ENCODE data around the gene OSBP2.

The OSBP2 gene

DNA sequence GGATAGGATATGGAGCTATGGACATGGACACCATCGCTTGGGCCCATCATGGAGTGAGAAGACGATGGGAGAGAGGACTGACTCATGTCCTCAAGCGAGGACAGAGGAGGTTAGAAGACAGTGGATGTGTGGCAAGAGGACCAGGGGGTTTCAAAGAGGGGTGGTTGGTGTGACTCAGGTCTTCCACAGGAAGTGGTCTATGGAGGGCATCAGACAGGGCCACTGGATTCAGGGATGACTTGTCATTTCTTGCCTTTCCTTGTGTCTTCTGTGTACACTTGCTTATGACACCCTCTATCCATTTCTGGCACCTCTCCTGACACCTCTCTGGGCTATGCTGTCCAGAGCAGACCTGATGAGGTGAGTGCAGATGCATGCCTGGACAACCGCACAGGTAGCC lies 115.4 kb downstream of the OSBP2 start:
- DNase-seq (ENCODE audit: low read depth): no peak

DNA sequence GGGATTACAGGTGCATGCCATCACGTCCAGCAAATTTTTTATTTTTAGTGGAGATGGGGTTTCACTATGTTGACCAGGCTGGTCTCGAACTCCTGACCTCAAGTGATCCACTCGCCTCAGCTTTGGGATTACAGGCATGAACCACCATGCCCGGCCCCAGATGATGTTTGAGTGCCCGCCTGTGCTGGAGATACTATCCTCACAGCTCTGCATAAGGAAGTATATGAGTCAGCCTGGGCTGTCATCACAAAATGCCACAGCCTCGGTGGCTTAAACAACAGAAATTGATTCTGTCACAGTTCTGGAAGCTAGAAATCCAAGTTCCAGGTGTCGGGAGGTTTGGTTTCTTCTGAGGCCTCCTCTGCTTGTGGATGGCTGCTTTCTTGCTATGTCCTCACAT lies 119.3 kb downstream of the OSBP2 start:
- DNase-seq (ENCODE audit: low read depth): no peak

DNA sequence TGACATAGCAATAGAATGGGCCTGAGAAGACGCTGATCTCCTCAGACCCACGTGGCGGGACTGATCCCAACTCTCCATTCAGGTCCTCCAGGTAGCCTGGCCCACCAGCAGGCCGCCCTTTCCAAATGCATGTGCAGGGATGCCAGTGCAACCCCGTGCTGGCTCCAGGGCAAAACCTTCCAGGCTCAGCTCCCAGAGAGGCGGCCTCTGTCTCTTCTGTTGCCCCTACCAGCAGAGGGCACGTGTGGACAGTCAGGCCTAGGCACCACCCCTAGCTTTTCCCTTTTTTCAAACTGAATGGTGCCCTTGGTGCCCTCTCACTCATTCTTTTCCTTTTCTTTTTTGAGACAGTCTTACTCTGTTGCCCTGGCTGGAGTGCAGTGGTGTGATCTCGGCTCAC lies 121.7 kb downstream of the OSBP2 start:
- DNase-seq (ENCODE audit: low read depth): no peak

DNA sequence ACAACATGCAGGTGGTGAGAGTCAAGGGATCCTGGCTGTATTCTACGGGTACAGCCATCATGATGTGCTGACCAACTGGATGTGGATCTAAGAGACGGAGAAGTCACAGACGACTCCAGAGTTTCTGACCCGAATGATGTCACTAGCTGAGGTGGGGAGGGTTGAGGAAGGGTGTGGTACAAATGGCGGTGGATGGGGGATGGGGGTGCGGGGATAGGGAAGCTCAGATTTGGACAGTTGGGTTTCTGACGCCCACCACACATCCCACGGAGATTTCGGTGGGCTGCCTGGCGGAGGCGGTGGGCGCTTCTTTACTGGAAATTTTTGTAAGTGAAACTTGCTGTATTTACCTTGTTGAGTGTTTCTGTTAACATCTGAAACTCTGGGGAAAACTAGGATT lies 126.7 kb downstream of the OSBP2 start:
- DNase-seq (ENCODE audit: low read depth): no peak

DNA sequence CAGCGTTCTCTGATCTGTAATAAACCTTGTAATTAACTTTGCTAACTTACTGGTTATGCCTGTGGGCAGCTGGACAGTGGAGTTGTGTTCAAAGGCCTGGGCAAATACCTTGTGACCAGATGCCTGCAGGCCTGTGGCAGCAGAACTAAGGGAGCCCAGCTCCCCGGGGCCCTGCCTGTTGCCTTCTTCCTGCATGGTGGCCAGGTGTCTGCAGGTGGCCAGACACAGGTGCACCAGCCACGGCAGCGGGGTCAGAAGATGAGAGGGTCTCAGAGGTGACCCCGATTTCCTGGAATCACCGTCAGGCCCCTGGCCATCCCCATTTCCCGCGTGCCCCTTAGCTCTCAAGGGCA lies 127.2 kb downstream of the OSBP2 start:
- no peak for DNase-seq (ENCODE audit: low read depth)

DNA sequence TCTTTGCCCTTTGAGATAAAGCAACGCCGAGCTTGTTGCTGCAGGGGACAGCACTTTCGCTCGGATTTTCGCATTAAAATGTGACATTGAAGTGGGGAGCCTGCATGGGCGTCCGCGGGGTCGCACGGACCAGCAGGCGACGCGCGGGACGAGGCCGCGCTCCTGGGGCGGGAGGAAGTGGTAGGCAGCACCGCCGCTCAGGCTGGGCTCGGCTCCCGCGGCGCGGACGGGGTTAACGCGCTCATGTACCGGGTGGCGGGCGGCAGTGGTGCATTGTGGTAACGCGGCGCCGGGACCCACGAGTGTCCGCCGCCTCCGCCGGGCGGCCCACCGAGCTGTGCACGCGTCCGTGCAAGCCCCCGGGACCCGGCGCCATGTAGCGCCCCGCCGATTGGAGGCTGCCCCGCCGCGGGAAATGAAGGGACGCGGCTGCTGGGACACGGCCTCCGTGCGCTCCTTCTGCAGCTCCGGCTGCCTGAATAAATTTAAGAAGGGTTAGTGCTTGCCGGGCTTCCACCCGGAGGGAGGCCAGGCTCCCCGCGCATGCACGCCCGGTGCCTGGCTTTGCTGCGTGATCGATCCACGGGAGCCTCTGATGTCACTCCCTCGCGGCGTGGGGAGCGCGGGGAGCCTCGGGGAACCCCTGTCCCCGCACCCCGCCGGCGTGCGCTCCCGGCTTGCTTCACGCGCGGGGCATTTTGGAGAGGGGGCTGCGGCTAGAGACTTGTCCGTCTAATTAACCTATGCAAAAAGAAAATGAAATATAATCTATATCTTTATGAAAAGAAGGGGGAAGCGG lies 127.7 kb downstream of the OSBP2 start:
- DNase-seq (ENCODE audit: low read depth): no peak

DNA sequence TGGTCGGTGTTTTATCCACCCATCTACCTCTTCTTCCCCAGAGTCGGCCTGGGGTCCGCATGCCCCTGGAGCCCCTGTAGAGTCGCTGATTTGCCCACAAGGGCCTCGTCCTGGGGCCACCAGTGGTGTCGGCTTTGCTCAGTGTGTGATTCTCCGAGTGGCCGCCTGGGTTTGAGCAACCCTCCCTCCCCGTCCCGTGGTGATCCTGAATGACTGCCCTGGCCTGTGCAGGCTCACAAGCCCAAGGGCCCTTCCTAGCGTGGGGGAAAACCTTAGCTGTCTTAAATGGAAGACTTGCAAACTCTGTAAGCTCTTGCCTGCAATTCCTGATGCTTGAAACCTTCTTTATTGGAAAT lies 128.3 kb downstream of the OSBP2 start:
- no peak for DNase-seq (ENCODE audit: low read depth)

DNA sequence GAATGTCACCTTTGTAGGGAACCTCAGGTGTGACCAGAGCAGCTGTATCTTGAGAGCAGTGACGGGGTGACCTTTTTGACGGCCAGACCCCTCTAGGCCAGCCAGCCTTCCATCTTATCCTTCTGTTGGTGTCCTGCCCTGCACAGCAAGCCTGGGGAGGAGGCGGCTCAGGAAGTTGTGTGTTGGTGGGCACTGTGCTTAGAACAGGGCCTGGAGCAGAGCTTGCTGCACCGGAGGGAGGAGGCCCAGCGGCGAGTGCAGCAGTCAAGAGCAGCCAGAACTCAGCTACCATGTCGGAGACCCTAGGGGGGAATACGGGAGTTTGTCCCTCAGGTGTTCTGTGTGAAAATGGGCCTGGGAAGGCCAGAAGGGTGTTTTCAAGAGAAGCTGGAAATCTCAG lies 129.4 kb downstream of the OSBP2 start:
- DNase-seq (ENCODE audit: low read depth): no peak

DNA sequence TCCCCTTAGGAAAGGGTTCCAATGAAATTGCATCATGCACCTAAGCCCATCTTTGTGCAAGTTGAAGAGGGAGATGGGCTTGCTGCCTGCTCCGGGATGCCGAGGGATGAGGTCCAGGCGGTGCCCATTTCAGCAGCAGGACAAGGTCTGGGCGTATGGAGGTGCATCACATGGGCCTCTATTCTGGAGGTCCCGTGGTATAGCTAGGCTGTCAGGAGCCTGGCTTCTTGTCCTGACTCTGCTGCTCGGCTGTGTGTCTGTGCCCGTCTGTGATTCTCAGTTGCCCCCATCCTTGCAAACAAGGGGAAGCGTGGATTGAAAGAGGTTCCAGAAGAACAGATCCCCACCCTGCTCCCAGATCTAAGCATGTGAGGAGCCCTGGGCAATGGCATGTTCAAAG lies 130.0 kb downstream of the OSBP2 start:
- DNase-seq (ENCODE audit: low read depth): no peak

DNA sequence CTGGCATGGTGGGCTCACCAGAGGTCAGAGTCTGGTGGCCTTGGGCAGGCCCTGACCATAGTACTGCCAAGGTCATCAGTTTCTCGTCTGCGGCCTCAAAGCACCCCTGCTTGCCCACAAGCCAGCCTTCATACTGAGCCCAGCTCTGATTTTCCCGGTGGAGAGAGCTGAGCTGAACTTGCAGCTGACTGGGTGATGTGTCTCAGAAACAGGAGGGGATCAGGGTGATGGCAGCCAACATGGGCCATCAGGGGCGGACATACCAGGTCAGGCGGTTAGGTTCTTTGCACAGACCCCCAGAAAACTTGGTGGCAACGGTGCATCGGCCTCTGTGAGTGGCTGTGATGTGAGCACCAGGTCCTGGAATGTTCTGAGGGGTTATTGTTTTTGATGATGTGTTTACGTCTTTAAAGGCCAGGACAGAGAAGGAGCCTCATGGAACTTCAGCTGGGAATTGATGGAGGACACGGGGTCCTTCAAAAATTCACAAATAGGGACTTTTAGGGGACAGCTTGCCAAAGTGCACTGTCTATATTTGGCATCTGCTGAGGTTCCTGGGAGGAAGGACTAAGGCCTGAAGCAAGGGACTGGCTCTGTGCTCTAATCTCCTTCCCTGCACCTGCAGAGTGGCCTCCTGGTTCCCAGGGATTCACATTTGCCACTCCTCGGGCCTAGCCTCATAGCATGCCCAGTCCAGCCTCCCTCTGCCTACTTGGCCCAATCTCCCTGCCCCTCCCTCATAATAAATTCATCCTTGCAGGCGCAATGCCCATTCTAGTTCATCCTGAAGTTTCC lies 131.2 kb downstream of the OSBP2 start:
- no peak for DNase-seq (ENCODE audit: low read depth)

DNA sequence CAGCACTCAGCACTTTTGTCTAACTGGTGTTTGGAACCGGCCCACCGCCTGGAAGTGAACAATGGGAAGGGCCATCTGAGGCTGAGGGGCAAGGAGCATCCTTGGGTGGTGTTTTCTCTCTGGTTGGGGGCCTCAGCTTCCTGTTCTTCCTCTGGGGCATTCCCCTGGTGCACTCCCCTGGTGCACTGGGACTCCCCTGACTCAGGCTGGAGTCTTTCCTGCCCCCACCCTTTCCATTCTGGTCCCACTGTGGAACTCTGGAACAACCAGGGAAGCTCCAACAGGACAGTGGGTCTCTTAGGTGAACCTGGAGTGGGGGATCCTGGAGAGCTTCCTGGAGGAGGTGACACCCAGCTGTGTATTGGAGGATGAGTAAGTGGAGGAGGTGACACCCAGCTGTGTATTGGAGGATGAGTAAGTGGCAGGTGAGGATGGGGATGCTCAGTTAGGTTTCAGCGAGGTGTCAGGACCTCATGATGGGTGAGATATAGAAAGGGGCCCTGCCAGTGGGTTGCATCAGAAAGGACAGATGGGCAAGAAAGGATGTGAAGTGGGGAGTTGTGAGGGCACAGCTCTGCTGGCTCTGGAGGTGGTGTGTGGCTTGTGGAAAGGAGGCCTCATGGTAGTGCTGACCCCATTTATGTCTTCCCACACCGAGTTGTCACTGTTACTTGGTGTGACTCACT lies 132.1 kb downstream of the OSBP2 start:
- DNase-seq (ENCODE audit: low read depth): no peak

DNA sequence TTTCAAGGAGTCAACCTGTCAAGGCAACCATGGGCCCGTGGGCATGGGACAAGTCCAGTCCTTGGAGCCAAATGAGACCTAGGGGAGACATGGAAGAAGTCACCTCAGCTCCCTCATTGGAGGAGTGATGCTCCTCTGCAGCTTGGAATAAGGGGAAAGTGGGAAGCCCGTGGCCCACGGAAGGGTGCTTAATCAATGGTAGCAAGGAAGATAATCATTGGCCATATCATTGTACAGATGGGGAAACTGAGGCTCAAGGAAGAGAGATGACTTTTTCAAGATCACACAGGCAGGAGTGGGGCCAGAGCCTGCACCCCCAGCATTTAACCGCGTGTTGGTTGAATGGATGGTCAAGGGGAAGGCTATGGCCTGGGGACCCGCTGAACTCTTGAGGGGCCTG lies 133.0 kb downstream of the OSBP2 start:
- no peak for DNase-seq (ENCODE audit: low read depth)

DNA sequence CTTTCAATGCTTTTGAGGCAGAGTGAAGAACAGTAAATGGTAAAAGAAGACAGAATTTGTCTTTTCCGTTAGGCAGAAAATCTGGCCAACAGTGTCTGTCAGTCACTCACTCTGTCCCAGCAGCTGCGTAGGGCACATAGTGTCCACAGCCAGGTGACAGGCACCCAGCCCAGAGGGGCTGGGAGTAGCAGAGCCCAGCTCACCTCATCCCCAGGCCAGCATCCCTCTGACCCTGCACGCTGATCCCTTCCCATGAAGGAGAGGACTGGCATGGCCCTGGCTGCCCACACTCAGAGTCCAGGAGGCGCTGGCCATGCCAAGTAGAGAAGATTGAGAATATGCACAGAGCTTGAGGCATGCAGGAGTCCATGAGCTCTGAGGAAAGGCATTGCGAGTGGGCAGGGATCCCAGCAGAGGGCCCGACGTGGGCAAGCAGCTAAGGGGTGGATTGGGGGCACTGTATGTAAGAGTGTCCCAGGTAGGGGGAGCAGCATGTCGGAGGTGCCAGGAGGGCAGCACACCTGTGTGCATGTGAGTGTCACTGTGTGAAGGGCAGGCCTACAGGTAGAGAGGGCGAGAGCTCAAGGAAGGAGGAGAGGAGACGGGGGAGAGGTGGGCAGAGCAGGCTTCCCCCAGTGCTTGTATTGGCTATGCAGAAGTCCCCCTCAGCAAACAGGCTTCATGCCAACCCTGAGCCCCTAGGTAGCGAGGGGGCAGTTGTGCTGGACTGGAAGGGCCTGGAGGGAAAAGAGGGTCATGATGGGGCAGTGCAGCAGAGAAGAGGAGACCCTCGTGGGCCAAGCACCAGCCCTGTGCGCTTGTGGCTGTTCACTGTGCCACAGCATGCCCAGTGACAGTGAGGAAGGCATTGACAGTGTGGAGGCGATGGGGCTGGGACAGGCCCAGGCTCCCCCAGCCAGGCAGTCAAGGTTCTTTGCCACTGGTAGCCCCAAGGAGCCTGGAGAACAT lies 133.8 kb downstream of the OSBP2 start:
- DNase-seq (ENCODE audit: low read depth): no peak

DNA sequence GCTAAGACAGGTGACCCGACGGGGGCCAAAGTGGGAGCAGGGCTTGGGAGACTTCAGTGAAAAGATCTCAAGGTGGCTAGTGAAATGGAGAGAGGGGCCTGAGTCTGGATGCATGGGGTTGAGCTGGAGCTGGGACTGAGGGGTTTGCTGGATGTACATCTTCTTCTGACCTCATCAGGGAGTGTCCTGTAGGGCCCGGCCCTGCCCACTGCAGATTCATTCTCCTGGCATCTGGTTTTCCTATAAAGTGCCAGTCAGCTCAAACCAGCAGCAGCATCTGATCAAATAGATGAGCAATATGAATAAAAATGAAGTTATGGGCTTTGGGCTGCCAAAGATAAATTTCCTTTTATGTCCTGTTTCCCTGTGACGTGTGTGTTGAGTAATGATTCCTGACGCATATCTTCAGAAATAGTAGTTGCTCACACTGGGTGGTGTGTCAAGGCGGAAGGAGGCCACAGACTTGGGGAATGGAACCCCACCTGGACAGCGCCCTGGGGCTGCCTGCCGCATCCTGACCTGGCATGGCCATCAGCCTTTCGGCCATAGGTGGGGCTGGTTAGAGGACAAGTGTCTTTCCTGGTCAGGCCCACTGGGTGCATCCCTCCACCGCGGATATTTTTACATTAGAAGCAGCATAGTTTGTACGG lies 135.4 kb downstream of the OSBP2 start:
- DNase-seq (ENCODE audit: low read depth): no peak

DNA sequence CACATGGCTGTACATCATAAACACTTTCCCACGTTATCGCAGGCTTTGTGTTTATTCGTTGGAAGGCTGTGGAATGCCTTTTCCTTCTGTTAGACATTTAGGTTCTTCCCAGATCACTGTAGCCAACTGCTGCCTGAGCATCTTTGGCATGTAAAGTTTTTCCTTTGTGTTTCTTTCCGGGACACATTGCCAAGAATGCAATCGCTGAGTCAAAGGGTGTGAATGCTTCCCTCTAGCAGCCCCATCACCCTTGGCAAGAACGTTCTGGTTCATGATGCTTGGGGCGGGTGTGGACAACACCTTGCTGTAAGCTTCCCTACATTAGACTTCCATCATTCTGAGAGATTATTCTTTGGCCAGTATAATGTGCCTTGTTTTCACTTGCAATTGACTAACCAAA lies 136.2 kb downstream of the OSBP2 start:
- DNase-seq (ENCODE audit: low read depth): no peak

DNA sequence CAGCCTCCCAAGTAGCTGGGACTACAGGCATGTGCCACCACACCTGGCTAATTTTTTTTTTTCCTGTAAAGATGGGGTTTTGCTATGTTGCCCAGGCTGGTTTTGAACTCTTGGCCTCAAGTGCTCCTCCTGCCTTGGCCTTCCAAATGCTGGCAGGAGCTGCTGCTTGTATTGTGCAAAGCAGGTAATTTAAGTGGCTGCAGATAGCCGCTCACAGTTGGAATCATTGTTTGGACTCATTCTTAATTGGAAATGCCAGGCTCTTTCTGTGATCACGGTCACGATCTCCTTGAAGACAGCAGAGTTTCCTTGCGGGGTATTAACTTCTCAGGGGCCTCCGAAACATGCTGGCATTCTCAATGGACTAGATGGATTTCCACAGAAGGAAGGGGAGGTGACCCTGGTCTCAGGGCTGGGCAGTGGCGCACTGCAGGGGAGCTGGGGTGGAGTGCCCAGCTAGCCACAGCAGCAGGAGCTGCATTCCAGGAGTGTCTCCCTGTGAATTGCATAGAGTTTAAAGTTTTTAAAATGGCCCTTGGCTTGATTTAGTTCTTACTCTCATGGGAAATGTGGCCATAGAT lies 137.8 kb downstream of the OSBP2 start:
- no peak for DNase-seq (ENCODE audit: low read depth)

DNA sequence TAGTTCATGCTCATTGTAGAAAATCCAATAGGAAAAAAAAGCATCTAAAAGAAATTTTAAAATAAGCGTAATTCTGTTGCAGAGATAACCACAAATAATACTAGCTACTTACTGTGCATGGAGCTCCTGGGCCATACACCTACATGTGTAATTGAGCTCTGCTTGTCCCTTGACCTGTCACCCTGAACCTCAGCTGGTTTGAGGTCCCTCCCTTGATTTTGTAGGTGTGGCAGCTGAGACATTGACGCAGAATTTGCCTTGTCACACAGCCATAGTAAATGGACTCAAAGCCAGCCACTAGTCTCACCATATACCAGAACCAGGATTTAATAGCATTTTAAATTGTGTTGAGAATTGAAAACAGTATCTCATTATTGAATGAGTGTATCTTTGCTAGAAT lies 138.6 kb downstream of the OSBP2 start:
- no peak for DNase-seq (ENCODE audit: low read depth)

DNA sequence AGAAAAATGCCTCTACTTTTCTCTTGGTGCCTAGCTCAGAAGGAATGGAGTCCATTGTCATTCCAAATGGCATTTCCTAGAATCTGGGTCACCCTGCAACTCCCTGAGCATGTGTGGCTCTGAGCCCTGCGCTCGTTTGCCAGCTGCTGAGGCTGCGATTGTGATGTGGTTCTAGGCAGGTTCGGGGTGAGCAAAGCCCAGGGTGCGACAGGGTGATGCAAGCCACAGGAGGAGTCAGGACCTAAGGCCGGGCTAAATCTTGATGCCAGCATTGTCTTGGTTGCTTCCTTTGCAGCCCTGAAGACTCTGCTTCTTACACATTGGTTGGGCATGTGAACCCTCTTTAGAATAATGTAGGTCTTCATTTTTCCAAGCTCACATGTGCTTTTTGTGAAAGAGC lies 142.9 kb downstream of the OSBP2 start:
- DNase-seq (ENCODE audit: low read depth): no peak

DNA sequence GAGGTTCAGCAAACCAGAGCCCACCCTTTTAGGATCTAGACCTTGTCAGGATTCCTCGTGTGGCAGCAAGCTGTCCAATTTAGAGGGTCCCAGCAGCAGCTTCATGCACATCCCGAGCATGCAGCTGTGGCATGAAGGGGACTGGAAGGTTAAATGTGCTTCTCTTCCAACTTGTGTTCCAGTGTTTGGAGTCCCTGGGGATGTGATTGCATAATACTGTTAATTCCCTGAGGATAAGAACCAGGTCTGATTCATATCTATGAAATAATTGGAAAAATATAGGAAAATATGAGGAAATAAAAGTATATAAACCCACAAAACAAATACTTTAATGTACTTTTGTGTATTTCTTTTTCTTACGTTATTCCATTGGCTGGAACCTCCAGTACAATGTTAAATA lies 143.4 kb downstream of the OSBP2 start:
- no peak for DNase-seq (ENCODE audit: low read depth)

DNA sequence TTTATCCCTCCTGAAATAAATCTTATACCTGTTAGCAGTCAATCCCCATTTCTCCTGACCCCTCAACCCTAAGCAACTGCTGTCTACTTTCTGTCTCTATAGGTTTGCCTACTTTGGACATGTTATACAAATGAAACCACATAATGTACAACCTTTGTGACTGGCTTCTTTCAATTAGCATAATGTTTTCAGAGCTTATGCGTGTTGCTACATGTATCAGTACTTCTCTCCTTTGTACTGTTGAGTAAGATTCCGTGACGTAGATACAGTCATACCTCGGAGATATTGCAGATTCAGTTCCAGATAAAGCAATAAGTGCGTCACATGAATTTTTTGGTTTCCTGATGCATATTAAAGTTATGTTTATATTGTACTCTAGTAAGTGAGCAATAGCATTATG lies 146.6 kb downstream of the OSBP2 start:
- no peak for DNase-seq (ENCODE audit: low read depth)

DNA sequence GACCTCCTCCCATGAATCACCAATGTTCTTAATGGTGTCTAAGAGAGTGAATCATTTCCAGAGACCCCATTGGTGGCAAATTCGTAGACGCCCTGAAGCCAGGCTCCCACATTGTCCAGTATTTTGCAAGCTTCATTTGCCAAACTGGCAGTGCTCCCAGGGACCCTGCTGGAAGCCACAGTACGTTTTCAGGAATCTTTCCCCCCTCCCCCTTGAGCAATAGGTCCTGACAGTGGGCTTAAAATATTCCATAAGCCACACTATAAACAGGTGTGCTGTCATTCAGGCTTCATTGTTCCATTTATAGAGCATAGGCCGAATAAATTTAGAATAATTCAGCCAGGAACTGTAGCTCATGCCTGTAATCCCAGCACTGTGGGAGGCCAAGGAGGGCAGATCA lies 148.6 kb downstream of the OSBP2 start:
- DNase-seq (ENCODE audit: low read depth): no peak
